H1 (cell line): Measurements from ENCODE around the gene RIPPLY1. TPM values are rescaled to one million over a fixed set of nuclear protein-coding genes. Genes with fewer than 3 reads are reported as not detected.

Experiments
- CTCF ChIA-PET: fragments of 300-600 bp; sonication (Branson Sonifier 250); formaldehyde crosslinking; loops from one replicate; lab custom pipeline; 2021; ENCODE audit not compliant: partially characterized antibody; lab: Charles Lee
- POLR2A ChIA-PET: fragments of 300-600 bp; sonication (Branson Sonifier 250); formaldehyde crosslinking; loops from one replicate; lab custom pipeline; 2021; ENCODE audit warnings: inconsistent platforms; ENCODE audit not compliant: partially characterized antibody; lab: Charles Lee
- DNase-seq, 2 experiments: peaks; one replicate each; pipeline versions ENCODE4 v3.0.0 to v3.0.0-alpha.2; 2010 to 2022; ENCODE audit warnings: low spot score in 2 of 2, low read depth in 1 of 2, mixed read lengths in 1 of 2
- FAIRE-seq: peaks from 2 replicates; lab custom pipeline; 2011; peaks lifted over from hg19 to GRCh38; lab: Jason Lieb, UNC
- H2AFZ ChIP-seq: 2 replicates; pipeline ENCODE4 v1.8.1; 2012; ENCODE audit warnings: low read length, inconsistent platforms
- H2AK5ac ChIP-seq: 2 replicates; pipeline ENCODE4 v1.6.1; 2013; ENCODE audit warnings: low read depth, low read length
- H2BK120ac ChIP-seq: replicated peaks from 2 replicates; pipeline ENCODE3; 2013; ENCODE audit warnings: low read depth, low read length, inconsistent platforms
- H2BK12ac ChIP-seq: 2 replicates; pipeline ENCODE4 v1.6.1; 2013; ENCODE audit warnings: low read depth, low read length
- H2BK15ac ChIP-seq: 2 replicates; pipeline ENCODE4 v1.6.1; 2013; ENCODE audit warnings: low read length
- H2BK20ac ChIP-seq: 2 replicates; pipeline ENCODE4 v1.6.1; 2013; ENCODE audit warnings: low read length
- H2BK5ac ChIP-seq: 2 replicates; pipeline ENCODE4 v1.6.1; 2013; ENCODE audit warnings: low read depth, low read length
- H3K14ac ChIP-seq: 2 replicates; pipeline ENCODE4 v1.6.1; 2013; ENCODE audit warnings: inconsistent platforms; ENCODE audit not compliant: insufficient read length
- H3K18ac ChIP-seq: 2 replicates; pipeline ENCODE4 v1.6.1; 2013; ENCODE audit warnings: low read length; ENCODE audit errors: extremely low read depth
- H3K23ac ChIP-seq: 2 replicates; pipeline ENCODE4 v1.6.1; 2013; ENCODE audit warnings: inconsistent platforms; ENCODE audit not compliant: insufficient read length
- H3K23me2 ChIP-seq: 2 replicates; pipeline ENCODE4 v1.6.1; 2013; ENCODE audit warnings: low read depth, low read length
- H3K27ac ChIP-seq: 2 replicates; pipeline ENCODE4 v1.6.1; 2011; ENCODE audit warnings: low read depth, low read length, inconsistent platforms
- H3K27me3 ChIP-seq, 4 experiments: replicated peaks in 1 of 4; 1 replicate in 1 of 4; 2 replicates in 3 of 4; pipeline versions ENCODE4 v1.6.1 to v1.8.1; 2011 to 2013; ENCODE audit warnings: low read length in 3 of 4, mild to moderate bottlenecking in 3 of 4, inconsistent platforms in 2 of 4, mixed read lengths in 2 of 4, moderate library complexity in 1 of 4; ENCODE audit not compliant: control insufficient read depth in 3 of 4, insufficient read depth in 3 of 4; ENCODE audit errors: extremely low read depth in 1 of 4
- H3K36me3 ChIP-seq, 4 experiments: 2 replicates each; pipeline versions ENCODE4 v1.6.1 to v1.8.1; 2011 to 2013; ENCODE audit warnings: mild to moderate bottlenecking in 4 of 4, low read length in 3 of 4, moderate library complexity in 2 of 4, control low read depth in 1 of 4, inconsistent platforms in 1 of 4; ENCODE audit not compliant: insufficient read depth in 4 of 4, control insufficient read depth in 2 of 4
- H3K4ac ChIP-seq: replicated peaks from 2 replicates; pipeline ENCODE3; 2013; ENCODE audit warnings: low read length, low read depth, mixed read lengths, inconsistent platforms; ENCODE audit not compliant: insufficient read length
- H3K4me1 ChIP-seq, 4 experiments: replicated peaks in 1 of 4; 1 replicate in 1 of 4; 2 replicates in 3 of 4; pipeline versions ENCODE4 v1.6.1 to v1.8.1; 2011 to 2013; ENCODE audit warnings: low read length in 3 of 4, inconsistent platforms in 2 of 4, mixed read lengths in 1 of 4; ENCODE audit not compliant: insufficient read depth in 4 of 4, control insufficient read depth in 3 of 4
- H3K4me2 ChIP-seq, 2 experiments: 2 replicates each; pipeline versions ENCODE4 v1.6.1 to v1.8.1; 2011 to 2013; ENCODE audit warnings: low read depth in 2 of 2, low read length in 2 of 2, control low read depth in 1 of 2, inconsistent platforms in 1 of 2, mild to moderate bottlenecking in 1 of 2; ENCODE audit not compliant: insufficient read depth in 1 of 2
- H3K4me3 ChIP-seq, 4 experiments: fragments of 200-600, 300-600 bp in 1 of 4; sonication (generic), shearing (Covaris generic), sonication (Bioruptor Twin) in 1 of 4; 2 replicates each; pipeline versions ENCODE4 v1.5.1 to v1.8.1; 2011 to 2016; ENCODE audit warnings: low read length in 4 of 4, low read depth in 3 of 4, control low read depth in 2 of 4, inconsistent platforms in 2 of 4, mild to moderate bottlenecking in 2 of 4, mixed read lengths in 1 of 4, moderate library complexity in 1 of 4; ENCODE audit not compliant: insufficient read depth in 2 of 4; ENCODE audit errors: extremely low read depth in 1 of 4
- H3K56ac ChIP-seq: replicated peaks from 2 replicates; pipeline ENCODE3; 2013; ENCODE audit warnings: low read depth, mild to moderate bottlenecking, mixed read lengths, low read length, inconsistent platforms; ENCODE audit not compliant: insufficient read length
- H3K79me1 ChIP-seq: 2 replicates; pipeline ENCODE4 v1.6.1; 2013; ENCODE audit warnings: low read depth, low read length, control low read depth
- H3K79me2 ChIP-seq, 2 experiments: 2 replicates each; pipeline versions ENCODE4 v1.6.1 to v1.8.1; 2012 to 2013; ENCODE audit warnings: low read length in 2 of 2, mild to moderate bottlenecking in 2 of 2, inconsistent platforms in 1 of 2; ENCODE audit not compliant: insufficient read depth in 2 of 2, control insufficient read depth in 1 of 2
- H3K9ac ChIP-seq, 4 experiments: replicated peaks in 1 of 4; 1 replicate in 1 of 4; 2 replicates in 3 of 4; pipeline versions ENCODE4 v1.6.1 to v1.8.1; 2011 to 2013; ENCODE audit warnings: low read depth in 3 of 4, low read length in 3 of 4, control low read depth in 2 of 4, mild to moderate bottlenecking in 2 of 4, moderate library complexity in 2 of 4, inconsistent platforms in 1 of 4; ENCODE audit errors: extremely low read depth in 1 of 4
- H3K9me3 ChIP-seq, 2 experiments: 2 replicates each; pipeline versions ENCODE4 v1.6.1 to v1.8.1; 2012 to 2013; ENCODE audit warnings: mild to moderate bottlenecking in 2 of 2, moderate library complexity in 2 of 2, control low read depth in 1 of 2, inconsistent platforms in 1 of 2, low read depth in 1 of 2, low read length in 1 of 2, mixed read lengths in 1 of 2; ENCODE audit not compliant: insufficient read depth in 2 of 2
- H4K20me1 ChIP-seq, 2 experiments: replicated peaks in 1 of 2; 2 replicates each; pipeline versions ENCODE3 to v1.8.1; 2011 to 2013; ENCODE audit warnings: inconsistent platforms in 2 of 2, low read length in 2 of 2, mild to moderate bottlenecking in 1 of 2; ENCODE audit not compliant: insufficient read depth in 2 of 2, control insufficient read depth in 1 of 2
- H4K5ac ChIP-seq: 2 replicates; pipeline ENCODE4 v1.6.1; 2013; ENCODE audit warnings: low read length, low read depth, mixed read lengths, inconsistent platforms; ENCODE audit not compliant: insufficient read length
- H4K8ac ChIP-seq: 2 replicates; pipeline ENCODE4 v1.8.0; 2013; ENCODE audit warnings: mild to moderate bottlenecking, moderate library complexity, low read length, inconsistent platforms; ENCODE audit not compliant: insufficient read depth; ENCODE audit errors: extremely low read depth
- H4K91ac ChIP-seq: replicated peaks from 2 replicates; pipeline ENCODE3; 2013; ENCODE audit warnings: low read length, mixed read lengths, inconsistent platforms; ENCODE audit not compliant: insufficient read length
- BRCA1 ChIP-seq: IDR thresholded peaks from 2 replicates; pipeline ENCODE4 v1.6.1; 2012; ENCODE audit warnings: low read depth, low read length, improper control_type of control experiment
- CBX5 ChIP-seq: fragments of 300-800, 300-1000 bp; sonication (generic); IDR thresholded peaks from 2 replicates; pipeline ENCODE4 v1.7.1; 2016; ENCODE audit warnings: antibody characterized with exemption, low read length, low read depth
- CHD2 ChIP-seq: IDR thresholded peaks from 2 replicates; pipeline ENCODE4 v1.6.1; 2012; ENCODE audit warnings: low read length, improper control_type of control experiment
- GTF2F1 ChIP-seq: IDR thresholded peaks from 2 replicates; pipeline ENCODE4 v1.6.1; 2012; ENCODE audit warnings: low read depth, low read length, improper control_type of control experiment, borderline replicate concordance
- KDM1A ChIP-seq: fragments of 200-600, 300-600 bp; sonication (generic); IDR thresholded peaks from 2 replicates; pipeline ENCODE4 v1.7.1; 2016; ENCODE audit warnings: mild to moderate bottlenecking, low read length, borderline replicate concordance
- NRF1 ChIP-seq: IDR thresholded peaks from 2 replicates; pipeline ENCODE4 v1.6.1; 2011; ENCODE audit warnings: mild to moderate bottlenecking, low read depth, low read length, improper control_type of control experiment
- RBBP5 ChIP-seq: IDR thresholded peaks from 2 replicates; pipeline ENCODE4 v1.7.1; 2012; ENCODE audit warnings: low read depth, mild to moderate bottlenecking, inconsistent platforms, low read length, moderate library complexity, borderline replicate concordance
- RXRA ChIP-seq: IDR thresholded peaks from 2 replicates; pipeline ENCODE4 v1.6.1; 2011; ENCODE audit warnings: low read depth, mild to moderate bottlenecking, low read length, moderate library complexity; ENCODE audit not compliant: insufficient read depth
- SIRT6 ChIP-seq: IDR thresholded peaks from one replicate; pipeline ENCODE4 v1.7.1; 2012; ENCODE audit warnings: low read length, inconsistent platforms
- SIX5 ChIP-seq: IDR thresholded peaks from 2 replicates; pipeline ENCODE4 v1.6.1; 2011; ENCODE audit warnings: mild to moderate bottlenecking, low read depth, low read length
- SUZ12 ChIP-seq: fragments of 200-600 bp; sonication (generic); IDR thresholded peaks from 2 replicates; pipeline ENCODE4 v1.6.1; 2012; ENCODE audit warnings: mild to moderate bottlenecking, inconsistent platforms, low read length, moderate library complexity, mixed read lengths
- TAF1 ChIP-seq: IDR thresholded peaks from 2 replicates; pipeline ENCODE4 v1.6.1; 2011; ENCODE audit warnings: mild to moderate bottlenecking, low read depth, low read length
- TAF7 ChIP-seq: optimal IDR thresholded peaks from 2 replicates; pipeline ENCODE3; 2011; ENCODE audit warnings: low read depth, mild to moderate bottlenecking, inconsistent platforms, low read length, moderate library complexity, borderline replicate concordance
- TBP ChIP-seq: IDR thresholded peaks from 2 replicates; pipeline ENCODE4 v1.6.1; 2011; ENCODE audit warnings: low read depth, low read length, improper control_type of control experiment
- WGBS, 2 experiments: shearing (Covaris generic) in 1 of 2; methylation state at CpG; one replicate each; pipeline versions ENCODE4 v1.1.6 to v1.1.7; 2013 to 2015; ENCODE audit warnings: low lambda C conversion rate in 2 of 2, mixed read lengths in 2 of 2, inconsistent platforms in 1 of 2, low coverage in 1 of 2, missing lambda C conversion rate in 1 of 2; ENCODE audit not compliant: insufficient replicate concordance in 2 of 2, insufficient coverage in 1 of 2, insufficient read length in 1 of 2; ENCODE audit errors: extremely low coverage in 1 of 2, missing lambda C conversion rate in 1 of 2; 5-methylcytosine and 5-hydroxymethylcytosine counted together
- polyA plus RNA-seq, 7 experiments: library from polyadenylated mRNA; depleted of rRNA in 3 of 7; stranded (reverse) in 5 of 7; unstranded in 2 of 7; fragments of >200 nt in 5 of 7; fragments of 200-250 nt in 2 of 7; gene quantifications; 1 replicate in 5 of 7; 2 replicates in 1 of 7; 4 replicates in 1 of 7; pipeline versions ENCODE4 v1.2.1 to v1.2.3, GENCODE V29; 2011 to 2013; ENCODE audit warnings: missing spikeins in 2 of 7, mixed read lengths in 2 of 7
- total RNA-seq: library from RNA; stranded (reverse); fragmentation: NEBNext Ultra II Directional; extraction: Animal tissue kit (Norgen Biotek cat#: 25700); gene quantifications from 2 replicates; pipeline ENCODE4 v1.2.1, GENCODE V29; 2021

The RIPPLY1 gene
- total and polyA plus RNA-seq, 2 of the 8 experiments (the other 6 are each of a cell fraction or from before 2014, with no cell fraction given): not detected

- H3K27ac ChIP-seq: no peak overlapping the region
- no peaks in the 10 kb centered on the region for H3K23me2 ChIP-seq
- H3K27me3 ChIP-seq: no peaks in the 10 kb centered on the region
- no peaks in the 10 kb centered on the region for H3K79me2 ChIP-seq
- 98% methylated on average over 4 of the region's 5 CpGs; no CpG with 5 or more reads in 1 of the 2 experiments for WGBS, 2 experiments
- no peaks in the 10 kb centered on the region for H3K9me3 ChIP-seq
- CTCF ChIA-PET: interaction anchor here (1.8 to 5.6 kb wide), 2 partner anchors 7 to 12 kb away, joined by 5 to 35 read pairs; no protein-coding TSS in a partner anchor
- H3K23ac ChIP-seq: no peak overlapping the region
- no peak overlapping the region for H2AK5ac ChIP-seq
- no peak overlapping the region for H3K9ac ChIP-seq
- H4K20me1 ChIP-seq: no peaks in the 10 kb centered on the region
- no peaks in the 10 kb centered on the region for H3K36me3 ChIP-seq
- H2BK15ac ChIP-seq: no peak overlapping the region
- DNase-seq (no peak), FAIRE-seq (no peak)
- POLR2A ChIA-PET: no interaction called here
- H3K56ac ChIP-seq: no peak overlapping the region
- no peak overlapping the region for H3K4me2 ChIP-seq
- H3K4me3 ChIP-seq: no peak overlapping the region
- no peak overlapping the region for H3K14ac ChIP-seq
- H2BK5ac ChIP-seq: no peak overlapping the region
- no peak overlapping the region for H2BK12ac ChIP-seq
- no peaks in the 10 kb centered on the region for H3K79me1 ChIP-seq
- no peak overlapping the region for H4K8ac ChIP-seq
- H4K5ac ChIP-seq: no peak overlapping the region
- TF ChIP-seq RXRA: no peak
- TF ChIP-seq NRF1: no peak
- TF ChIP-seq RBBP5: no peak
- no peak for TF ChIP-seq SIRT6
- no peak for TF ChIP-seq SIX5
- TF ChIP-seq KDM1A: no peak
- TF ChIP-seq CHD2: no peak
- TF ChIP-seq CBX5: no peak
- no peak for TF ChIP-seq SUZ12
- no peak for TF ChIP-seq BRCA1
- TF ChIP-seq GTF2F1: no peak
- TF ChIP-seq TAF1: no peak
- TF ChIP-seq TAF7: no peak
- TF ChIP-seq TBP: no peak
- H4K91ac ChIP-seq: no peak overlapping the region
- H3K4ac ChIP-seq: no peak overlapping the region
- H3K4me1 ChIP-seq: no peaks in the 10 kb centered on the region
- H2BK20ac ChIP-seq: no peak overlapping the region
- no peak overlapping the region for H3K18ac ChIP-seq
- no peak overlapping the region for H2AFZ ChIP-seq
- H2BK120ac ChIP-seq: no peak overlapping the region
Observed at GRCh38 chrX:106905064-106905708, 2.0 kb upstream of the RIPPLY1 start.
